Stimulated activated memory B cell treated with anti-CD40 and anti-IgM and Interleukin-4, amounts not matched to agents 10 μg/mL and 1 μg/mL and 100 μg/mL, for 72 hours (primary cell): ENCODE measurements around the gene SHCBP1L.
"Not testable (repeated sequence)": the region's sequence is repeated elsewhere in the genome, so short reads cannot be mapped to it uniquely, and the experiment has no call there.

ENCODE experiments used
- ATAC-seq: fragments of 150-1000 bp; cut with Tn5 transposase; 2 replicates; pipeline ENCODE4 v1.10.0; 2021
- H3K27ac Mint-ChIP-seq: one replicate; pipeline ENCODE4 v1.8.0; 2022; ENCODE audit warnings: mild to moderate bottlenecking, mixed read lengths
- H3K27me3 Mint-ChIP-seq: one replicate; pipeline ENCODE4 v1.8.0; 2022; ENCODE audit warnings: mixed read lengths
- H3K36me3 Mint-ChIP-seq: one replicate; pipeline ENCODE4 v1.8.0; 2022; ENCODE audit warnings: mixed read lengths
- H3K4me1 Mint-ChIP-seq: one replicate; pipeline ENCODE4 v1.8.0; 2022; ENCODE audit warnings: mixed read lengths
- H3K4me3 Mint-ChIP-seq: one replicate; pipeline ENCODE4 v1.8.0; 2022; ENCODE audit warnings: mild to moderate bottlenecking, moderate library complexity, mixed read lengths
- H3K9me3 Mint-ChIP-seq: one replicate; pipeline ENCODE4 v1.8.0; 2022; ENCODE audit warnings: mixed read lengths

Gene SHCBP1L

DNA sequence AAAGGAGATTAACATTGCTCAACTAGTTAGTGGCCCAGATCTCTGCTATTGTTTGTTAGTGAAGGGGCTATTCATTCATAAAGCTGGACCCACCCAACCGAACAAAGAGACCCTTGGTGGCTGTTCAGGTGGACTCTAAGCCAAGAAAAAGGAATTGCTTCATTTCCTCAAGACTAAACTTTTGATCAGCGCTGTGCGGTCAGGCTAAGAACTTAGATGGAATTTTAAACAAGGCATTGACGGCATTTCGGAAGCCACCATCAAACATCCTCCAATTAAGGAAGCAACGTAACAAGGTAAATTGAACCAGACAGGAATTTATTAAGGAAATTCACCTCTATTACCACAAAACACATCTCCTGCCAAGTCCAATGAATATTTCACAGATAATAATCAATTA is 19.9 kb upstream of the SHCBP1L start:
- no peaks in the 10 kb centered on the region for H3K4me1 Mint-ChIP-seq
- H3K9me3 Mint-ChIP-seq, result no peaks in the 10 kb centered on the region
- H3K27me3 Mint-ChIP-seq, result no peaks in the 10 kb centered on the region
- H3K4me3 Mint-ChIP-seq, result no peak overlapping the region
- H3K36me3 Mint-ChIP-seq, result no peaks in the 10 kb centered on the region
- ATAC-seq, result no peak
- H3K27ac Mint-ChIP-seq, result no peak overlapping the region

DNA sequence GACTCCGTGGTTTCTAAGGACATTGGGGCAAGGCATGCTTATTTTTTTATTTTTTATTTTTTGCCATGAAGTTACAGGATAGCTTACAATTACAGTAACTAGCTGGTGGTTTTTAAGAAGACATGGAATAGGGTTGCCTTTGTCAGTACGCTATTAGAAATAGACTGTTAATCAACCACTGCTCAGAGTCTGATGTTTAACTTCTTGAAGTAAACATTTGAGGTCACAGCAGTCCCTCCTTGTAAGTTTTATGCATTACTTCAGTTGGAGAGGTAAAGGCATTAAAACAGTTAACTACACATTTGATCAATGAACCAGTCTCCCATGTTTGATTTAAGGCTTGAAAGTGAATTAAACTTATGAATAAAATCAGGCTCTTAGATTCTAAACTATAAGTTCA is 19.3 kb upstream of the SHCBP1L start:
- Mint-ChIP-seq H3K4me3 (no peak overlapping the region), H3K27ac (no peak overlapping the region), H3K27me3 (no peaks in the 10 kb centered on the region), H3K36me3 (no peaks in the 10 kb centered on the region), H3K4me1 (no peaks in the 10 kb centered on the region), H3K9me3 (no peaks in the 10 kb centered on the region)
- no peak for ATAC-seq

DNA sequence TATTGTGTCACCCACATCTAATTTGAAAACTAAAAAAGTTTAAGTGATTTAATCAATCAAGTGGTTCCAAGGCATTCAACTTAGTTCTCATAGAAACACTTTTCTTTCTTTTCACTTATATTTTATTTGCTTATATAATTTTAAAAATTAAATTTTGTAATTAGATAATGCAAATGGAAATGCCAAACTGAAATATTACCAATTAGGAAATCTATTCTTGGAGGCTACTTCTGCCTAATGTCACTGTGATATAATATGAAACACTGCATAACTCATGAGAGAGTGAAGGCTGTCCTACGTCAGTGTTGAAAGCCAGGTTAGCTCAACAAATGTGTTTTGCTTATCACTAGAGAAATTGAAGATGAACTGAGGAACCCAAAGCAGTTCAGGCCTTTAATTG is 18.3 kb upstream of the SHCBP1L start:
- H3K27ac Mint-ChIP-seq, result no peak overlapping the region
- H3K4me3 Mint-ChIP-seq, result no peak overlapping the region
- no peaks in the 10 kb centered on the region for H3K36me3 Mint-ChIP-seq
- no peaks in the 10 kb centered on the region for H3K27me3 Mint-ChIP-seq
- H3K4me1 Mint-ChIP-seq, result no peaks in the 10 kb centered on the region
- no peaks in the 10 kb centered on the region for H3K9me3 Mint-ChIP-seq
- no peak for ATAC-seq

DNA sequence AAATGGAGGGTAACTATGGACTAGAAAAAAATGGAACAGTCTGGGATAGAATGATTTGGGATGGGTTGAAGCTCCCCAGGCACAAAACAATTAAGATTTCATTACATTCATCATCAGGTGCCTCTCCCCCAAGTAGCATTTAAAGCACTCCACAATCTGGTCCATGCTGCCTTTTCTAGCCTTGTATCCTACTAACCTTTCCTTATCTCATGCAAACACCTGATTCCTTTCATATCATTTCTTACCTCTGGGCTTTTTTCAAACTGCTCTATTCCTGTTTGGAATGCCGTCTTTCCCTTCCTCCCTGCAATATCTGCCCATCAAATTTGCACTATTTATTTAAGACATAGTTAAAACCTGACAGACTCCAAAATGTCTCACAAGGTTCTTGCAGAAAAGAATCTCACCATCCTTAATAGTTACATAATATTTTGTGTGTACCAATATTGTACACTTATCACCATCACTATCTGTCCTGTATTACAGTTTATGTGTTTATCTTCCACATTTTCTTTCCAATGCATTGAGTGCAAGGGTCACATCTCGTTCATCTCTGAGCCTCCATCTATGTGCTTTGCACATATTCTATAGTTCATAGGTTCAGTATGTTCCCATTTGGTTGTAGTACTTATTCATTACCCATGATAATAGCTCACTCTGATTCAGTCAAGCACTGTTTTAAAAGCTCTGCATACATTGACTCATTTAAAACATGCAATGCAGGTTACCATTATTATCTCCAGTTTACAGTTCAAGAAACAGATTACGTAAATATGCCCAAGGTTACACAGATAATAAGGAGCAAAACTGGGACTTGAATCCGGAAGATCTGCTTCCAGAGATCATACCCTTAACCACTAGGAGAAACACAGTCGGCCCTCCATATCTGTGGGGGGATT is 16.1 kb upstream of the SHCBP1L start:
- no peaks in the 10 kb centered on the region for H3K27me3 Mint-ChIP-seq
- H3K4me3 Mint-ChIP-seq, result no peak overlapping the region
- no peak for ATAC-seq
- no peaks in the 10 kb centered on the region for H3K4me1 Mint-ChIP-seq
- no peaks in the 10 kb centered on the region for H3K9me3 Mint-ChIP-seq
- H3K36me3 Mint-ChIP-seq, result no peaks in the 10 kb centered on the region
- no peak overlapping the region for H3K27ac Mint-ChIP-seq

DNA sequence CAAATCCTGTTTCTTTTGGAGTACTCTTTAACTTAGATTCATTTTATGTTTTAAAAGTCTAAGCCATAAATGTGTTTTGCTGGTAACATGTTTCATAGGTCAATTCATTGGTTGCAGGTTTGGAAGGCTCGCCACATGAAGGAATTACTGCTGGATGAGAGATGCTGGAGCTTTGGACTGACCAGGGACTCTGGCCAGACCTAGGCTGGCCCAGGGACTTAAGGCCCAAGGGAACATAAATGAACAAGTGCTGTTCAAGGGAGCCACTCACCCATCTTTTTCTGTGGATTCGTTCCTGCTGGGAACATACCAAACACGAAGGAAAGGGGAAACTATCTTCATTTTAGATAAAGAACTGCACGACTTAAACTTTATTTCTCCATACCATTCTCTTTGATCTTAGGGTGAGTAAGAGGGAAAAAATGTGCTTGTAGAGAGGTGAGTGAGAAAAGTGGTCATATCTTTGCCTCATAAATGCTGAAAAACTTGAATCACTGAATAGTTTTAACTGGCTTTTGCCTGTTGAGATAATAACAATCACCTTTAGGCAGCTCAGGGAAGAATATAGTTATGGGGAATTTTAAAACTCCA is 15.3 kb upstream of the SHCBP1L start:
- Mint-ChIP-seq H3K9me3 (no peaks in the 10 kb centered on the region), H3K27me3 (no peaks in the 10 kb centered on the region), H3K27ac (no peak overlapping the region), H3K4me3 (no peak overlapping the region), H3K4me1 (no peaks in the 10 kb centered on the region), H3K36me3 (no peaks in the 10 kb centered on the region)
- no peak for ATAC-seq

DNA sequence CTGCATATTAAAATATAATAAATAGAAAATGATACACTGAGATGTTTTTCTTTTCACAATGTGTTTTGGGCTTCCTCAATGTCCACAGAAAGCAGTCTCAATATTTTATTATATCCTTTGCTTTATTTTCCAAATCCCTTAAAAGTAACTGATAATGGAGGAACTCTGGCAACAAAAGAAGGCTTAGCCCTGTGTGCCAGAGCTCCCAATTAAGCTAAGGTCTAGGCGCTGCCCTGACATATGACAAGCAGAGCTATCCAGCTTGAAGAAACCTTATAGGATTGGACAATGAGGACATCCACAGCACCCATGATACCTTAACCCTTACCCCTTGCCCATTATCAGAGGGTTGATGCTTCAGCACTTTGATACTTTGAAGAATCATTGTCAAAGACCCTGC is 12.9 kb upstream of the SHCBP1L start:
- Mint-ChIP-seq H3K4me1 (peaks cover 8% of the 10 kb centered on the region), H3K27me3 (no peaks in the 10 kb centered on the region), H3K9me3 (no peaks in the 10 kb centered on the region), H3K36me3 (no peaks in the 10 kb centered on the region), H3K4me3 (no peak overlapping the region), H3K27ac (no peak overlapping the region)
- ATAC-seq, result no peak

DNA sequence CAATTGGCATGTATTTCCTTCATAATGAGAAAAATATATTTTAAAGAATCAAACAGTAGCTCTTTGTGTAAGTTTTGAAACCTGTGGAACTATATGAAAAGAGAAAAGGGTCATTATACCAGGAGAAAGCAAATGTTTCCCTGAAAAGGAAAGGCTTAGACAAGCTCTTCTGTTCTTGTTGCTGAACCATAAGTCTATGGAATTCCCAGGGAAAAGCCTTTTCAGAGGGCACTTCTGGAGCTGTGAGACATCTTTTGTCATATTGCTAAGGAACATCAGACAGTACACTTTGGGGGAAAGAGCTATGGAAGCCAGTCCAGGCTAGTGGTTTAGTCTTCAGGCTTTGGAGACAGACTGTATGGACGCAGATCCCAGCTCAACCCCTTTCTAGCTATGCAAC is 12.1 kb upstream of the SHCBP1L start:
- H3K4me3 Mint-ChIP-seq, result no peak overlapping the region
- peaks cover 8% of the 10 kb centered on the region for H3K4me1 Mint-ChIP-seq
- no peak for ATAC-seq
- H3K36me3 Mint-ChIP-seq, result no peaks in the 10 kb centered on the region
- H3K27ac Mint-ChIP-seq, result no peak overlapping the region
- no peaks in the 10 kb centered on the region for H3K27me3 Mint-ChIP-seq
- no peaks in the 10 kb centered on the region for H3K9me3 Mint-ChIP-seq

DNA sequence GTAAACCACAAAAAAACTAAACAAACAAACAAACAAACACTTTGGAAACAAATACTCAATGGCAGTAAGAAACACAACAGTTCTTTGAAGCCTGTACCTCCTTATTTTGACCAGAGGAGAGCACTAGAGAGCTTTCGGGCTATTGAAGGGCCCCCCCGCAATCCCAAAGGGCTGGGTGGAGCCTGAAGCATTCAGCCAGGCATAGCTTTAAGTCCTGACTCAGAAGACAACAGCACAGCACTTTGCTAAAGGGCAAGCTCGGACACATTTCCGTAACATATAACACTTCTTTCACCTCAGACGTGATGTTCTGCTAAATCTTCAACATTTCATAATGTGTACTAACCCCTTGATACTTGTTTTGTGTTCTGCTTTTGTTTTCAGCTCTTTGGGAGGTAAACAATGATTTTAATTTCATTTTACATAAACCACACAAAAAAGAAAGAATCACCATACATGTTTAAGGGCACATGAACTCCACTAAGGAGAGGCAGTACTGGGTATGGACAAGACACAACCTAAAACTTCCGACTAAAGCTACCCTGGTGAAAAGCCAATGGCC is 9.7 kb upstream of the SHCBP1L start:
- peaks cover 8% of the 10 kb centered on the region for H3K4me1 Mint-ChIP-seq
- no peaks in the 10 kb centered on the region for H3K36me3 Mint-ChIP-seq
- no peaks in the 10 kb centered on the region for H3K9me3 Mint-ChIP-seq
- H3K27ac Mint-ChIP-seq, result peak overlapping the region; percentile 26
- ATAC-seq, result peak; percentile 97
- H3K27me3 Mint-ChIP-seq, result no peaks in the 10 kb centered on the region
- H3K4me3 Mint-ChIP-seq, result peak overlapping the region; percentile 58

DNA sequence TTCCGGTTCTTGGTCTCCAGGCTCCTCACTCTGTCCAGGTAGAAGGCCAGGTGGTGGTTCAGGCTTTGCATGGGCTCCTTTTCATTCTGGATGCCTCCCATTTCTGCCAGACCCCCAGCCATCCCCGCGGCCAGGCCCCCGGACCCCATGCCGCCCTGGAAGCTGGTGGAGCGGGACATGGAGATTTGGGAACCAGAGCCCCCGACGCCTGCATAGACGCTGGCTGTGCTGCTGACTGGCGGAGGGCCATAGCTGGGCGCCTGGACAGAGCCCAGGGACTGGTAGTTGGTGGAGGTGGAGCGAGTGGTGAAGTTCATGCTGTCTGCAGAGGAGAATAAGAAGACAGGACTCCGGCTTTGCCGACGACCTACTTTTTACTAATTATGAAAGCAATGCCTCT is 7.1 kb upstream of the SHCBP1L start:
- no peak overlapping the region for H3K4me3 Mint-ChIP-seq
- no peak for ATAC-seq
- no peak overlapping the region for H3K27ac Mint-ChIP-seq
- peaks cover 8% of the 10 kb centered on the region for H3K4me1 Mint-ChIP-seq
- peaks cover 10% of the 10 kb centered on the region for H3K27me3 Mint-ChIP-seq
- no peaks in the 10 kb centered on the region for H3K9me3 Mint-ChIP-seq
- H3K36me3 Mint-ChIP-seq, result no peaks in the 10 kb centered on the region

DNA sequence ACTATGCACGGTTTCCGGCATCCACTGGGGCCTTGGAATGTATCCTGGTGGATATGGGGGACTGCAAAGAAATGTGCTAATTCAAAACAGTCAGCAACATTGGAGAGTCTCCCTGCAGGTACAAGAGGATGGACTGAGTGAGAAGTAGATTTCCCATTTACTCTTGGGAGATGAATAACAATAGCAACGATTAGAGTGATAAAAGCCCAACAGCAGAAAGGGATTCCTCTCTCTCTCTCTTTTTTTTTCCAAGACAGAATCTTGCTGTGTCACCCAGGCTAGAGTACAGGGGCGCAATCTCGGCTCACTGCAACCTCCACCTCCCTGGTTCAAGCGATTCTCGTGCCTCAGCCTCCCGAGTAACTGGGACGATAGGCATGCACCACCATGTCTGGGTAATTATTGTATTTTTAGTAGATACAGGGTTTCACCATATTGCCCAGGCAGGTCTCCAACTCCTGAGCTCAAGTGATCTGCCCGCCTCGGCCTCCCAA is 5.0 kb upstream of the SHCBP1L start:
- Mint-ChIP-seq H3K36me3 (no peaks in the 10 kb centered on the region), H3K4me1 (peaks cover 7% of the 10 kb centered on the region), H3K9me3 (no peaks in the 10 kb centered on the region), H3K27me3 (peaks cover 14% of the 10 kb centered on the region), H3K4me3 (no peak overlapping the region), H3K27ac (no peak overlapping the region)
- no peak for ATAC-seq

DNA sequence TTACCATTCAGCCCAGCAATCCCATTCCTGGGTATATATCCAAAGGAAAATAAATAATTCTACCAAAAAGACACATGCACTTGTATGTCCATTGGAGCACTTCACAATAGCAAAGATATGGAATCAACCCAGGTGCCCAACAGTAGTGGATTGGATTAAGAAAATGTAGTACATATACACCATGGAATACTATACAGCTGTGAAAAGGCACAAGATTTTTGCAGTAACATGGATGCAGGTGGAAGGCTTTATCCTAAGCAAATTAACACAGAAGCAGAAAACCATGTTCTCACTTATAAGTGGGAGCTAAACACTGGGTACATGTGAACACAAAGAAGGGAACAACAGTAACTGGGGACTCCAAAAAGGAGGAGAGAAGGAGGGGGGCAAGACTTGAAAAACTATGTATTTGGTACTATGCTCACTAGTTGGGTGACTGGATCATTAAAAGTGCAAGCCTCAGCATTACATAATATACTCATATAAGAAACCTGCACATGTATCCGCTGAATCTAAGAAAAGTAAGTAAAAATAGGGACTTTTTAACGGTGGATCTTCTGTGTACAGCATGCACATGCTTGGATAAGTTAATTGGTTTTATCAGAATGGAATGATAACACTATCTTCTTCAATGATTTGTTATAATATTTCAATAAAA is 3.9 kb upstream of the SHCBP1L start:
- ATAC-seq, result no peak
- Mint-ChIP-seq H3K9me3 (no peaks in the 10 kb centered on the region), H3K4me1 (peaks cover 6% of the 10 kb centered on the region), H3K27ac (no peak overlapping the region), H3K36me3 (no peaks in the 10 kb centered on the region), H3K4me3 (no peak overlapping the region), H3K27me3 (peaks cover 25% of the 10 kb centered on the region)

DNA sequence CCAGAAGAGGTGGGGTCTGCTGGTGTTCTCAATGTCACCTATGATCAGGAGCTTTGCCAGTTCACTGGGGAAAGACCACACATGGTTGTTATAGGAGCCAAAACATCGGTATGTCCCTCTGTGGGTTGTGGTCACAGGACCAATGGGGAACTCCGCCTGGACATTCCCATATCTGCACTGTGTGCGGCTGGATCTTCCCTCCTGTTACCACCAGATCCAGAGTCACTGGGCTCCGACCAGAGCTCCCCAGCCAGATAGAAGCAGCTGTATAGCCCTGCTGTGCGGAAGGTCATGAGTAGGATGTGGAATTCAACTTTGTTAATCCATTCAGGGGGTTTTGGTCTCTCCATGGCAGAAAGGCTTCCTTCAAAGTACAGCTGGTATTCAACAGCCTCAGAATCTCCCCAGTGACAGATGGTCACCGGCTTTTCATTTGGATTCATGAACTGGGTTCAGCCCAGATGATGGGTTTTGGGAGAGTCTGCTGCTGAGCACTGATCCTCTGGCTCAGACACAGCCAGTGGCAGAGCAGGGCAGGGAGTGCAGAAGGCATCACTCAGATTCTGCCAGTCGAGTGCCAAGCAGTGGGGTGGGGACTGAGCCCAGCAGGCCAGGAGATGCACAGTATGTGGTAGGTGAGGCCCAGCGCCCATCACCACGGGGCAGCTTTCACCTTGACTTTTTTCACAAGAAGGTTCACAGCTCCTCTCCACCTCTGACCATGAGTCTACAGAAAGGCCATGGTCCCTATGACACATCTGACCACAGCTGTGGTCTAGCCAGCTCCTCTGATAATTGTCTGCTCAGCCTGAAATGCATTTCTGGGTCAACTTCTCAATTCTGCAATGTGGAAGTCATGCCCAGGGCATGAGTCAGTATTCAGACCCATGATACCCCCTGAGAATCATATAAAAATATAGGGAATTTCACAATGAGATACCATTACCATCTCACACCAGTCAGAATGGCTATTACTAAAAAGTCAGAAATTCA is 2.9 kb upstream of the SHCBP1L start:
- Mint-ChIP-seq H3K4me1 (peaks cover 6% of the 10 kb centered on the region), H3K27me3 (peaks cover 31% of the 10 kb centered on the region)
- ATAC-seq, result no peak

DNA sequence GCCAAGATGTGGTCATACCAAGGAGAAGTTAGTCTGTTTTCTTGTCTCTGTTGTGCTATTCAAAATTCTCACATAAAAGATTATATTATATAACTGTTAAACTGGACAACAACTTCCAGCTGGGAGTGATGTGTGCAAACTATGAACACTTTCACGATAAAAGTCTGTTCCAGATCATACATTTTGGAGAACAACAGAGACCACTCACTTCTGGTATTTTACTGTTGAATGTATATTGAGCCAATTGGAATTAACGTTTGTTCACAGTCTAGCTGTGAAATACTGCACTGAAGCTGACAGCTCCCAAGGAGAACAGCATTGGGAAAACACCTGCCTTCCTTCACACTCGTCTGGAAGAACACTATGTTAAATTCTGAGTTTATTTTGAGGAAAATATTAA is 860 bp upstream of the SHCBP1L start:
- Mint-ChIP-seq H3K27me3 (peaks cover 31% of the 10 kb centered on the region), H3K9me3 (no peaks in the 10 kb centered on the region), H3K4me1 (peaks cover 6% of the 10 kb centered on the region), H3K36me3 (no peaks in the 10 kb centered on the region), H3K4me3 (no peak overlapping the region), H3K27ac (no peak overlapping the region)
- no peak for ATAC-seq

More for the DNA sequence above, 2.9 kb upstream of the SHCBP1L start:
- Mint-ChIP-seq H3K4me3 (no peak overlapping the region), H3K36me3 (no peaks in the 10 kb centered on the region), H3K9me3 (no peaks in the 10 kb centered on the region), H3K27ac (no peak overlapping the region)

DNA sequence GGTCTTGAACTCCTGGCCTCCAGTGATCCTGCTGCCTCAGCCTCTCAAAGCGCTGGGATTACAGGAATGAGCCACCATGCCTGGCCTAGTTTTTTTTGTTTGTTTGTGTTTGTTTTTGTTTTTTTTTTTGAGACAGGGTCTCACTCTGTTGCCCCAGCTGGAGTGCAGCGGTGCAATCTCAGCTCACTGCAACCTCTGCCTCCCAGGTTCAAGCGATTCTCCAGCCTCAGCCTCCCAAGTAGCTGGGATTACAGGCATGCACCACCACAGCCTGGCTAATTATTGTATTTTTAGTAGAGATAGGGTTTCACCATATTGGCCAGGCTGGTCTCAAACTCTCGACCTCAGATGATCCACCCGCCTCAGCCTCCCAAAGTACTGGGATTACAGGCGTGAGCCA is 9.6 kb downstream of the SHCBP1L start:
- not testable (repeated sequence) for H3K9me3 Mint-ChIP-seq

More for the DNA sequence above, 9.6 kb downstream of the SHCBP1L start:
- H3K36me3 Mint-ChIP-seq, H3K27ac Mint-ChIP-seq, ATAC-seq, H3K4me3 Mint-ChIP-seq, H3K4me1 Mint-ChIP-seq: not testable (repeated sequence)
- H3K27me3 Mint-ChIP-seq, result peaks cover 38% of the 10 kb centered on the region
